H1 (cell line): Measurements from ENCODE around the gene C15orf39.

Experiments used
- CHD2 ChIP-seq: IDR thresholded peaks from 2 replicates; pipeline ENCODE4 v1.6.1; 2012; ENCODE audit warnings: low read length, improper control_type of control experiment
- JUND ChIP-seq: IDR thresholded peaks from 2 replicates; pipeline ENCODE4 v1.6.1; 2011; ENCODE audit warnings: mild to moderate bottlenecking, improper control_type of control experiment, low read length
- POLR2A ChIP-seq, 2 experiments: IDR thresholded peaks; 1 replicate in 1 of 2; 2 replicates in 1 of 2; pipeline ENCODE4 v1.6.1; 2011; ENCODE audit warnings: low read depth in 2 of 2, low read length in 2 of 2, mild to moderate bottlenecking in 2 of 2; ENCODE audit errors: control extremely low read depth in 1 of 2
- POLR2AphosphoS5 ChIP-seq: IDR thresholded peaks from 2 replicates; pipeline ENCODE4 v1.6.1; 2011; ENCODE audit warnings: low read depth, low read length
- TF ChIP-seq, protein P1 (sequence below), 3 experiments: IDR thresholded peaks; 1 replicate in 2 of 3; 2 replicates in 1 of 3; pipeline versions ENCODE4 v1.5.1 to v1.6.1; 2011; ENCODE audit warnings: low read length in 3 of 3, mild to moderate bottlenecking in 3 of 3, inconsistent platforms in 2 of 3, low read depth in 1 of 3, moderate library complexity in 1 of 3; ENCODE audit not compliant: insufficient read depth in 1 of 3; ENCODE audit errors: control extremely low read depth in 1 of 3

DNA sequence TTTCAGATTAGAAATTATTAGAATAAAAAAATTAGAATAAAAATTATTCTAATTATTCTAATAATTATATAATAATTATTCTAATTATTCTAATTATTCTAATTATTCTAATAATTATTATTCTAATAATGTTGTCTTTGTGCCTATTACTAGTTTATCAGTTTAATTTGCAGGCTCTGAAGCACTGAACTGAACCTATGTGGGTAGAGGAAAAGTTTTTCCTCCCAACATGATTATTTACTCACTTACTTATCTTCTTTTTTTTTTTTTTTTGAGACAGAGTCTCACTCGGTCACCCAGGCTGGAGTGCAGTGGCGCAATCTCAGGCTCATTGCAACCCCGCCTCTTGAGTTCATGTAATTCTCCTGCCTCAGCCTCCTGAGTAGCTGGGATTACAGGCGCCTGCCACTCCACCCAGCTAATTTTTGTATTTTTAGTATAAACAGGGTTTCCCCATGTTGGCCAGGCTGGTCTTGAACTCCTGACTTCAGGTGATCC, 39.7 kb upstream of the C15orf39 start:
- TF ChIP-seq CHD2, result no peak
- TF ChIP-seq, protein P1, sequence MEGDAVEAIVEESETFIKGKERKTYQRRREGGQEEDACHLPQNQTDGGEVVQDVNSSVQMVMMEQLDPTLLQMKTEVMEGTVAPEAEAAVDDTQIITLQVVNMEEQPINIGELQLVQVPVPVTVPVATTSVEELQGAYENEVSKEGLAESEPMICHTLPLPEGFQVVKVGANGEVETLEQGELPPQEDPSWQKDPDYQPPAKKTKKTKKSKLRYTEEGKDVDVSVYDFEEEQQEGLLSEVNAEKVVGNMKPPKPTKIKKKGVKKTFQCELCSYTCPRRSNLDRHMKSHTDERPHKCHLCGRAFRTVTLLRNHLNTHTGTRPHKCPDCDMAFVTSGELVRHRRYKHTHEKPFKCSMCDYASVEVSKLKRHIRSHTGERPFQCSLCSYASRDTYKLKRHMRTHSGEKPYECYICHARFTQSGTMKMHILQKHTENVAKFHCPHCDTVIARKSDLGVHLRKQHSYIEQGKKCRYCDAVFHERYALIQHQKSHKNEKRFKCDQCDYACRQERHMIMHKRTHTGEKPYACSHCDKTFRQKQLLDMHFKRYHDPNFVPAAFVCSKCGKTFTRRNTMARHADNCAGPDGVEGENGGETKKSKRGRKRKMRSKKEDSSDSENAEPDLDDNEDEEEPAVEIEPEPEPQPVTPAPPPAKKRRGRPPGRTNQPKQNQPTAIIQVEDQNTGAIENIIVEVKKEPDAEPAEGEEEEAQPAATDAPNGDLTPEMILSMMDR (IDR thresholded peaks at IDR 0.05; ENCODE audit: control extremely low read depth in 1 of 3, insufficient read depth in 1 of 3, low read depth in 1 of 3, low read length in 3 of 3), result no peak
- no peak for TF ChIP-seq POLR2AphosphoS5
- TF ChIP-seq JUND, result no peak
- TF ChIP-seq POLR2A (IDR thresholded peaks at IDR 0.05; ENCODE audit: control extremely low read depth in 1 of 2, low read depth in 2 of 2, low read length in 2 of 2), result no peak
